Activated T-cell treated with anti-CD3 and anti-CD28 coated beads for 48 hours (primary cell): ENCODE data around the gene PEMT.

Experiments used
- DNase-seq: peaks from one replicate; pipeline ENCODE4 v3.0.0-alpha.2; 2020; ENCODE audit warnings: low read depth

The PEMT gene

GRCh38 chr17:17514993-17515933 is 76.2 kb downstream of the PEMT start:
- no peak for DNase-seq

- DNase-seq: no peak
Observed at GRCh38 chr17:17514361-17514992, 77.0 kb downstream of the PEMT start.

- no peak for DNase-seq
Observed at GRCh38 chr17:17513626-17514025, 77.9 kb downstream of the PEMT start.

GRCh38 chr17:17512866-17513265 is 78.6 kb downstream of the PEMT start:
- DNase-seq: no peak

GRCh38 chr17:17511881-17512858 is 79.3 kb downstream of the PEMT start:
- no peak for DNase-seq

GRCh38 chr17:17511293-17511741 is 80.2 kb downstream of the PEMT start:
- no peak for DNase-seq

- DNase-seq: no peak
Observed at GRCh38 chr17:17510456-17511292, 80.8 kb downstream of the PEMT start.

- DNase-seq: no peak
Observed at GRCh38 chr17:17509601-17510425, 81.7 kb downstream of the PEMT start.

- no peak for DNase-seq
Observed at GRCh38 chr17:17508646-17509591, 82.6 kb downstream of the PEMT start.

- DNase-seq: no peak
Observed at GRCh38 chr17:17508019-17508535, 83.4 kb downstream of the PEMT start.

GRCh38 chr17:17507465-17508011 is 84.0 kb downstream of the PEMT start:
- DNase-seq: no peak

- no peak for DNase-seq
Observed at GRCh38 chr17:17506893-17507464, 84.5 kb downstream of the PEMT start.

GRCh38 chr17:17506181-17506741 is 85.2 kb downstream of the PEMT start:
- no peak for DNase-seq

GRCh38 chr17:17505610-17506171 is 85.8 kb downstream of the PEMT start:
- DNase-seq: no peak

GRCh38 chr17:17505151-17505550 is 86.4 kb downstream of the PEMT start:
- DNase-seq: no peak

GRCh38 chr17:17504341-17505140 is 87.0 kb downstream of the PEMT start:
- DNase-seq: no peak
